OCI-LY7 (cell line): ENCODE measurements around the gene NXPH1. TPM values are rescaled to one million over a fixed set of nuclear protein-coding genes. Genes with fewer than 3 reads are reported as not detected.

Experiments used
- BruUV-seq: library from RNA; stranded (reverse); fragments of 400-500 nt; replicated peaks from 2 replicates; lab custom pipeline; 2021; lab: Mats Ljungman, UMichigan
- CTCF ChIA-PET: fragments of 300-600 bp; sonication (Branson Sonifier 250); formaldehyde crosslinking; loops from one replicate; lab custom pipeline; 2022; ENCODE audit warnings: antibody characterized with exemption; ENCODE audit not compliant: unreplicated experiment; lab: Charles Lee
- POLR2A ChIA-PET: fragments of 300-600 bp; sonication (Branson Sonifier 250); formaldehyde crosslinking; loops from one replicate; lab custom pipeline; 2022; ENCODE audit warnings: antibody characterized with exemption; lab: Charles Lee
- DNase-seq: peaks from one replicate; pipeline ENCODE4 v3.0.0-alpha.2; 2015; ENCODE audit warnings: low spot score
- H2AFZ ChIP-seq: fragments of 200-600 bp; sonication (generic), shearing (Covaris generic); 2 replicates; pipeline ENCODE4 v1.6.1; 2014; ENCODE audit warnings: mild to moderate bottlenecking, antibody characterized with exemption, low read length, moderate library complexity
- H3K27ac ChIP-seq: fragments of 200-600 bp; sonication (generic); 2 replicates; pipeline ENCODE4 v1.5.1; 2014; ENCODE audit warnings: mixed run types, low read depth, mild to moderate bottlenecking, moderate library complexity, low read length, inconsistent platforms; ENCODE audit not compliant: poor library complexity, severe bottlenecking
- H3K36me3 ChIP-seq: fragments of 200-600 bp; sonication (generic); 2 replicates; pipeline ENCODE4 v1.6.1; 2014; ENCODE audit warnings: mild to moderate bottlenecking, antibody characterized with exemption, low read length, moderate library complexity, mixed read lengths; ENCODE audit not compliant: insufficient read depth
- H3K4me1 ChIP-seq: fragments of 200-600 bp; sonication (generic); 2 replicates; pipeline ENCODE4 v1.5.1; 2014; ENCODE audit warnings: mild to moderate bottlenecking, low read length; ENCODE audit not compliant: insufficient read depth, poor library complexity, severe bottlenecking
- H3K4me2 ChIP-seq: fragments of 200-600 bp; sonication (generic); 2 replicates; pipeline ENCODE4 v1.6.1; 2014; ENCODE audit warnings: mild to moderate bottlenecking, low read length
- H3K4me3 ChIP-seq: fragments of 200-600 bp; sonication (generic); 2 replicates; pipeline ENCODE4 v1.5.1; 2014; ENCODE audit warnings: mild to moderate bottlenecking, low read depth, low read length; ENCODE audit not compliant: poor library complexity, severe bottlenecking
- H3K79me2 ChIP-seq: fragments of 200-600 bp; sonication (generic); 2 replicates; pipeline ENCODE4 v1.6.1; 2016; ENCODE audit warnings: low read depth, mild to moderate bottlenecking, low read length, moderate library complexity, mixed read lengths; ENCODE audit not compliant: insufficient read depth
- H3K9me2 ChIP-seq: fragments of 200-600 bp; sonication (generic); 2 replicates; pipeline ENCODE4 v1.6.1; 2016; ENCODE audit warnings: mild to moderate bottlenecking, low read length, mixed read lengths; ENCODE audit not compliant: insufficient read depth
- H3K9me3 ChIP-seq: fragments of 200-600 bp; sonication (generic); 2 replicates; pipeline ENCODE4 v1.6.1; 2014; ENCODE audit warnings: mild to moderate bottlenecking, mixed run types, low read length, mixed read lengths
- H4K20me1 ChIP-seq: fragments of 200-600 bp; sonication (generic); 2 replicates; pipeline ENCODE4 v1.6.1; 2014; ENCODE audit warnings: mild to moderate bottlenecking, antibody characterized with exemption, low read length, moderate library complexity, mixed read lengths; ENCODE audit not compliant: insufficient read depth
- EZH2phosphoT487 ChIP-seq: fragments of 200-600 bp; sonication (generic); IDR thresholded peaks from 2 replicates; pipeline ENCODE4 v1.6.1; 2018; ENCODE audit warnings: low read depth, borderline replicate concordance, mild to moderate bottlenecking, mixed run types, antibody characterized with exemption, low read length, moderate library complexity, mixed read lengths
- intact Hi-C: fragments of 100-400 bp; cut with micrococcal nuclease; formaldehyde crosslinking; loops from one replicate; pipeline ENCODE4 v1.10.0; 2022; ENCODE audit not compliant: unreplicated experiment
- total RNA-seq, 2 experiments: library from RNA; depleted of rRNA in 1 of 2; stranded (reverse); fragments of >200 nt in 1 of 2; shearing (Covaris generic) in 1 of 2; gene quantifications; 2 replicates each; pipeline ENCODE4 v1.2.3, GENCODE V29; 2014 to 2022
- TF ChIP-seq, protein P1 (sequence below): fragments of 200-600 bp; sonication (generic); conservative IDR thresholded peaks from 2 replicates; pipeline ENCODE4 v1.5.1; 2014; ENCODE audit warnings: mild to moderate bottlenecking, antibody characterized with exemption, low read length, moderate library complexity, mixed read lengths

Gene NXPH1
- total RNA-seq, 2 experiments from 2014 or later, result not detected

DNA sequence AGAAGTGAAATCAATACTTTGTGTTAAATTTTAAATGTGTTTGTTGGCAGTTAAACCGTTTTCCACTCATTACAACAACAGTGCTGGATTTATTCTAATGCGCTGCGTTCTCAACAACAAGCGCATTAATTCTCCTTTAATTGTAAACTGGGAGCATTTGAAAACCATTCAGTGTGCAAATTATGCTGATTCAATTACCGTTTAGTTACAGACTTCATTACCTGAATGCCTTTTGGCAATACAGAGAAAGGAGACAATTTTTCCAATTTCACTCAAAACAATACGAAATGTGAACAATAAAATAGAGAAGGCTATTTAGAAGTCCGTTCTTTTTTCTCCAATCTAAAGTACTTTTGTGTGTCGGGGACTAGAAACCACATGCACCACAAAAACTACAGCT, 4.2 kb downstream of the NXPH1 start:
- DNase-seq, result no peak
- intact Hi-C loops, result loop anchor here (2.0 kb wide), 2 partner anchors 287 to 653 kb away; no protein-coding TSS in a partner anchor
- TF ChIP-seq EZH2phosphoT487, result no peak
- TF ChIP-seq, protein P1, sequence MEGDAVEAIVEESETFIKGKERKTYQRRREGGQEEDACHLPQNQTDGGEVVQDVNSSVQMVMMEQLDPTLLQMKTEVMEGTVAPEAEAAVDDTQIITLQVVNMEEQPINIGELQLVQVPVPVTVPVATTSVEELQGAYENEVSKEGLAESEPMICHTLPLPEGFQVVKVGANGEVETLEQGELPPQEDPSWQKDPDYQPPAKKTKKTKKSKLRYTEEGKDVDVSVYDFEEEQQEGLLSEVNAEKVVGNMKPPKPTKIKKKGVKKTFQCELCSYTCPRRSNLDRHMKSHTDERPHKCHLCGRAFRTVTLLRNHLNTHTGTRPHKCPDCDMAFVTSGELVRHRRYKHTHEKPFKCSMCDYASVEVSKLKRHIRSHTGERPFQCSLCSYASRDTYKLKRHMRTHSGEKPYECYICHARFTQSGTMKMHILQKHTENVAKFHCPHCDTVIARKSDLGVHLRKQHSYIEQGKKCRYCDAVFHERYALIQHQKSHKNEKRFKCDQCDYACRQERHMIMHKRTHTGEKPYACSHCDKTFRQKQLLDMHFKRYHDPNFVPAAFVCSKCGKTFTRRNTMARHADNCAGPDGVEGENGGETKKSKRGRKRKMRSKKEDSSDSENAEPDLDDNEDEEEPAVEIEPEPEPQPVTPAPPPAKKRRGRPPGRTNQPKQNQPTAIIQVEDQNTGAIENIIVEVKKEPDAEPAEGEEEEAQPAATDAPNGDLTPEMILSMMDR, result no peak
- CTCF ChIA-PET, result no interaction called here
- no peak overlapping the region for H2AFZ ChIP-seq
- no peak overlapping the region for H3K4me3 ChIP-seq
- H3K4me2 ChIP-seq, result no peak overlapping the region
- BruUV-seq, result no TSS peak
- POLR2A ChIA-PET, result no interaction called here
- H3K27ac ChIP-seq, result no peak overlapping the region
- no peaks in the 10 kb centered on the region for H3K4me1 ChIP-seq
- H4K20me1 ChIP-seq, result no peaks in the 10 kb centered on the region
- no peaks in the 10 kb centered on the region for H3K36me3 ChIP-seq
- no peaks in the 10 kb centered on the region for H3K9me3 ChIP-seq
- no peaks in the 10 kb centered on the region for H3K9me2 ChIP-seq
- H3K79me2 ChIP-seq, result no peaks in the 10 kb centered on the region

DNA sequence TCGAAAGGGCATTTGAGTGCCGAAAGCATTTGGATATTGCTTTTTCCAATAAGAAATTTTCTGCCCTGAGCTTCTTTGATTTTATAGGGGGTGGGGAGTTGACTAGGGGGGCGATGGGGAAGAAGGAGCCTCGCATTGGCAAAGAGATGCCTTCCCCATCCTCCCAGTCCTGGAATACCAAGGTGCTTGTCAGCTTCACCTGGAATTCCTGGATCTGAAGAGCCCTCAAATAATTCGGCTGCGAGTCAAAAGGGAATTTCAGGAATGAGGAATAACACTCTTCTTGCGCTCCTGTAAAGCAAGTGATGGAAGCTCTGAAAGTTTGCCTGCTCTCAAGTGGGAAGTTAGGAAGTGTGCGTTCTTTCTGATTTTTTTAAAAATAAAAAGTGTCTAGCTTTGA, 7.3 kb downstream of the NXPH1 start:
- CTCF ChIA-PET, result interaction anchor here (0.6 kb wide), 1 partner anchor 20 kb away, joined by 3 read pairs; no protein-coding TSS in a partner anchor

More for the DNA sequence above, 7.3 kb downstream of the NXPH1 start:
- Histone ChIP-seq H3K4me3 (no peak overlapping the region), H3K27ac (no peak overlapping the region), H3K4me2 (no peak overlapping the region), H2AFZ (no peak overlapping the region), H3K9me2 (no peaks in the 10 kb centered on the region), H3K9me3 (no peaks in the 10 kb centered on the region), H3K36me3 (no peaks in the 10 kb centered on the region), H4K20me1 (no peaks in the 10 kb centered on the region), H3K79me2 (no peaks in the 10 kb centered on the region), H3K4me1 (no peaks in the 10 kb centered on the region)
- DNase-seq, result no peak
- TF ChIP-seq EZH2phosphoT487, result no peak
- TF ChIP-seq, protein P1, result no peak
- intact Hi-C loops, result no loop called here
- POLR2A ChIA-PET, result no interaction called here
- no TSS peak for BruUV-seq
